Naive thymus-derived CD4-positive, alpha-beta T cell (primary cell): ENCODE data around the gene KLF17. TPM values are rescaled to one million over a fixed set of nuclear protein-coding genes. Genes with fewer than 3 reads are reported as not detected.

ENCODE experiments used
- ATAC-seq: fragments of 150-1000 bp; cut with Tn5 transposase; 2 replicates; pipeline ENCODE4 v1.10.0; 2021; ENCODE audit warnings: mild to moderate bottlenecking, moderate library complexity
- CTCF ChIA-PET: fragments of 350-600 bp; sonication (Branson Sonifier 250); formaldehyde crosslinking; loops from one replicate; lab custom pipeline; 2021; ENCODE audit warnings: antibody characterized with exemption; lab: Charles Lee
- POLR2A ChIA-PET: fragments of 350-600 bp; sonication (Branson Sonifier 250); formaldehyde crosslinking; loops from one replicate; lab custom pipeline; 2021; ENCODE audit warnings: antibody characterized with exemption, inconsistent platforms; lab: Charles Lee
- DNase-seq, 9 donors: peaks; one replicate each; pipeline versions ENCODE4 v3.0.0 to v3.0.0-alpha.2; 2020 to 2022; ENCODE audit warnings: mixed read lengths in 1 of 9
- H3K27ac ChIP-seq: one replicate; pipeline ENCODE4 v1.7.0; 2013; ENCODE audit warnings: mild to moderate bottlenecking, low read depth, low read length, moderate library complexity
- H3K27me3 ChIP-seq, 2 donors: one replicate each; pipeline ENCODE4 v1.7.0; 2013; ENCODE audit warnings: low read length in 2 of 2, mild to moderate bottlenecking in 2 of 2, moderate library complexity in 2 of 2; ENCODE audit not compliant: control insufficient read depth in 2 of 2, insufficient read depth in 2 of 2
- H3K36me3 ChIP-seq, 3 experiments: 1 replicate in 2 of 3; 2 replicates in 1 of 3; pipeline ENCODE4 v1.7.0; 2013; ENCODE audit warnings: low read length in 3 of 3, mild to moderate bottlenecking in 3 of 3, moderate library complexity in 1 of 3; ENCODE audit not compliant: insufficient read depth in 3 of 3, control insufficient read depth in 2 of 3
- H3K4me1 ChIP-seq, 2 donors: one replicate each; pipeline ENCODE4 v1.7.0; 2013; ENCODE audit warnings: low read length in 2 of 2, mild to moderate bottlenecking in 2 of 2, moderate library complexity in 1 of 2; ENCODE audit not compliant: control insufficient read depth in 2 of 2, insufficient read depth in 2 of 2
- H3K4me3 ChIP-seq: 2 replicates; pipeline ENCODE4 v1.7.0; 2013; ENCODE audit warnings: mild to moderate bottlenecking, low read length
- H3K9me3 ChIP-seq, 3 experiments: 1 replicate in 2 of 3; 2 replicates in 1 of 3; pipeline ENCODE4 v1.7.0; 2013; ENCODE audit warnings: low read length in 3 of 3; ENCODE audit not compliant: control insufficient read depth in 2 of 3
- H3K27ac Mint-ChIP-seq, 9 donors: one replicate each; pipeline ENCODE4 v1.8.0; 2020 to 2022; ENCODE audit warnings: mixed read lengths in 9 of 9, mild to moderate bottlenecking in 8 of 9, moderate library complexity in 5 of 9, inconsistent platforms in 2 of 9
- H3K27me3 Mint-ChIP-seq, 5 donors: one replicate each; pipeline ENCODE4 v1.8.0; 2021 to 2022; ENCODE audit warnings: mixed read lengths in 5 of 5, mild to moderate bottlenecking in 1 of 5
- H3K36me3 Mint-ChIP-seq, 5 donors: one replicate each; pipeline ENCODE4 v1.8.0; 2020 to 2022; ENCODE audit warnings: mixed read lengths in 5 of 5, mild to moderate bottlenecking in 3 of 5, inconsistent platforms in 1 of 5
- H3K4me1 Mint-ChIP-seq, 7 donors: one replicate each; pipeline ENCODE4 v1.8.0; 2020 to 2022; ENCODE audit warnings: mixed read lengths in 7 of 7, mild to moderate bottlenecking in 3 of 7, inconsistent platforms in 1 of 7
- H3K4me3 Mint-ChIP-seq, 10 donors: one replicate each; pipeline ENCODE4 v1.8.0; 2020 to 2022; ENCODE audit warnings: mild to moderate bottlenecking in 10 of 10, mixed read lengths in 10 of 10, moderate library complexity in 6 of 10, inconsistent platforms in 2 of 10
- H3K9me3 Mint-ChIP-seq, 11 donors: one replicate each; pipeline ENCODE4 v1.8.0; 2020 to 2022; ENCODE audit warnings: mixed read lengths in 11 of 11, mild to moderate bottlenecking in 4 of 11, inconsistent platforms in 1 of 11, moderate library complexity in 1 of 11
- intact Hi-C, 2 donors: fragments of 100-400 bp; cut with micrococcal nuclease; formaldehyde crosslinking; loops; one replicate each; pipeline ENCODE4 v1.15.1; 2023
- polyA plus RNA-seq, 2 donors: library from polyadenylated mRNA; unstranded; fragments of 300-500 nt; fragmentation: Illumina TruSeq; gene quantifications; one replicate each; pipeline ENCODE4 v1.2.3, GENCODE V29; 2021
- total RNA-seq, 6 experiments: library from RNA in 5 of 6; stranded (reverse) in 5 of 6; gene quantifications; 1 replicate in 5 of 6; 2 replicates in 1 of 6; pipeline ENCODE4 v1.2.3 and lab custom pipeline; 2021 to 2026

The KLF17 gene
- total and polyA plus RNA-seq, 7 experiments from 2014 or later = not detected

- no peaks in the 10 kb centered on the region for H3K4me1 ChIP-seq
- no peaks in the 10 kb centered on the region for H3K36me3 ChIP-seq
- intact Hi-C loops = no loop called here
- DNase-seq (no peak), ATAC-seq (no peak)
- no peaks in the 10 kb centered on the region for H3K4me1 Mint-ChIP-seq
- no peak overlapping the region for H3K4me3 ChIP-seq
- H3K4me3 Mint-ChIP-seq = no peak overlapping the region
- H3K27me3 Mint-ChIP-seq = peaks cover 4 to 24% (median 20%) of the 10 kb centered on the region in 5 donors
- ChIA-PET CTCF (no interaction called here), POLR2A (no interaction called here)
- H3K9me3 ChIP-seq = peaks cover 0 to 17% (median 0%) of the 10 kb centered on the region in 3 experiments
- H3K9me3 Mint-ChIP-seq = peaks cover 8 to 37% (median 22%) of the 10 kb centered on the region in 11 donors
- peaks cover 0 to 7% (median 4%) of the 10 kb centered on the region in 5 donors for H3K36me3 Mint-ChIP-seq
- H3K27ac ChIP-seq = no peak overlapping the region
- no peaks in the 10 kb centered on the region for H3K27me3 ChIP-seq
- H3K27ac Mint-ChIP-seq = no peak overlapping the region
Measured at GRCh38 chr1:44147582-44147981, 29.0 kb downstream of the KLF17 start.

- no peak overlapping the region for H3K4me3 Mint-ChIP-seq
- ChIA-PET POLR2A (no interaction called here), CTCF (no interaction called here)
- no peaks in the 10 kb centered on the region for H3K36me3 ChIP-seq
- no peak for ATAC-seq
- H3K27ac Mint-ChIP-seq = no peak overlapping the region
- no peak overlapping the region for H3K27ac ChIP-seq
- no peaks in the 10 kb centered on the region for H3K27me3 ChIP-seq
- no peaks in the 10 kb centered on the region for H3K36me3 Mint-ChIP-seq
- no peak overlapping the region for H3K4me3 ChIP-seq
- no peaks in the 10 kb centered on the region for H3K4me1 ChIP-seq
- H3K4me1 Mint-ChIP-seq = no peaks in the 10 kb centered on the region
- peaks cover 12 to 30% (median 22%) of the 10 kb centered on the region in 5 donors for H3K27me3 Mint-ChIP-seq
- peaks cover 0 to 11% (median 4%) of the 10 kb centered on the region in 11 donors for H3K9me3 Mint-ChIP-seq
- no peak for DNase-seq
- intact Hi-C loops = no loop called here
- no peaks in the 10 kb centered on the region for H3K9me3 ChIP-seq
Measured at GRCh38 chr1:44151332-44151731, 32.7 kb downstream of the KLF17 start.

GRCh38 chr1:44151808-44152207 is 33.2 kb downstream of the KLF17 start:
- no peak for DNase-seq
- intact Hi-C loops = no loop called here
- Mint-ChIP-seq H3K4me3 (no peak overlapping the region), H3K4me1 (no peaks in the 10 kb centered on the region), H3K36me3 (no peaks in the 10 kb centered on the region), H3K9me3 (peaks cover 0 to 6% (median 2%) of the 10 kb centered on the region in 11 donors), H3K27me3 (peaks cover 12 to 30% (median 22%) of the 10 kb centered on the region in 5 donors), H3K27ac (no peak overlapping the region)
- CTCF ChIA-PET = no interaction called here
- Histone ChIP-seq H3K36me3 (no peaks in the 10 kb centered on the region), H3K9me3 (no peaks in the 10 kb centered on the region), H3K4me3 (no peak overlapping the region), H3K27me3 (no peaks in the 10 kb centered on the region), H3K27ac (no peak overlapping the region), H3K4me1 (no peaks in the 10 kb centered on the region)
- ATAC-seq = no peak
- POLR2A ChIA-PET = no interaction called here

- Histone ChIP-seq H3K36me3 (no peaks in the 10 kb centered on the region), H3K27me3 (no peaks in the 10 kb centered on the region), H3K9me3 (no peaks in the 10 kb centered on the region), H3K4me1 (no peaks in the 10 kb centered on the region), H3K27ac (no peak overlapping the region), H3K4me3 (no peak overlapping the region)
- Mint-ChIP-seq H3K4me1 (no peaks in the 10 kb centered on the region), H3K27me3 (peaks cover 12 to 30% (median 22%) of the 10 kb centered on the region in 5 donors), H3K27ac (no peak overlapping the region), H3K9me3 (peaks cover 0 to 3% (median 0%) of the 10 kb centered on the region in 11 donors), H3K4me3 (no peak overlapping the region), H3K36me3 (no peaks in the 10 kb centered on the region)
- ChIA-PET POLR2A (interaction anchor here (0.5 kb wide), 1 partner anchor 9 kb away, joined by 3 read pairs; no protein-coding TSS in a partner anchor), CTCF (no interaction called here)
- ATAC-seq (no peak), DNase-seq (no peak)
- intact Hi-C loops = no loop called here
Measured at GRCh38 chr1:44152692-44153091, 34.1 kb downstream of the KLF17 start.

GRCh38 chr1:44154049-44154448 is 35.4 kb downstream of the KLF17 start:
- POLR2A ChIA-PET = no interaction called here
- peaks cover 12 to 26% (median 18%) of the 10 kb centered on the region in 5 donors for H3K27me3 Mint-ChIP-seq
- Histone ChIP-seq H3K36me3 (no peaks in the 10 kb centered on the region), H3K27ac (no peak overlapping the region), H3K27me3 (no peaks in the 10 kb centered on the region), H3K4me1 (no peaks in the 10 kb centered on the region), H3K9me3 (no peaks in the 10 kb centered on the region), H3K4me3 (no peak overlapping the region)
- ATAC-seq (no peak), DNase-seq (no peak)
- H3K36me3 Mint-ChIP-seq = no peaks in the 10 kb centered on the region
- no peak overlapping the region for H3K4me3 Mint-ChIP-seq
- no peak overlapping the region for H3K27ac Mint-ChIP-seq
- no peaks in the 10 kb centered on the region for H3K9me3 Mint-ChIP-seq
- intact Hi-C loops = no loop called here
- no peaks in the 10 kb centered on the region for H3K4me1 Mint-ChIP-seq
- CTCF ChIA-PET = no interaction called here

GRCh38 chr1:44157903-44158302 is 39.3 kb downstream of the KLF17 start:
- no peak overlapping the region for H3K4me3 ChIP-seq

GRCh38 chr1:44158871-44159270 is 40.2 kb downstream of the KLF17 start:
- no peak for ATAC-seq

More at GRCh38 chr1:44157903-44158302, 39.3 kb downstream of the KLF17 start:
- Mint-ChIP-seq H3K27ac (no peak overlapping the region), H3K36me3 (no peaks in the 10 kb centered on the region), H3K4me1 (no peaks in the 10 kb centered on the region), H3K4me3 (no peak overlapping the region), H3K27me3 (peaks cover 0 to 6% (median 5%) of the 10 kb centered on the region in 5 donors), H3K9me3 (peaks cover 0 to 9% (median 0%) of the 10 kb centered on the region in 11 donors)
- H3K9me3 ChIP-seq = no peaks in the 10 kb centered on the region
- ChIA-PET CTCF (no interaction called here), POLR2A (no interaction called here)
- H3K4me1 ChIP-seq = no peaks in the 10 kb centered on the region
- ATAC-seq = no peak
- DNase-seq = no peak
- H3K27me3 ChIP-seq = no peaks in the 10 kb centered on the region
- H3K27ac ChIP-seq = no peak overlapping the region
- intact Hi-C loops = no loop called here
- no peaks in the 10 kb centered on the region for H3K36me3 ChIP-seq

More at GRCh38 chr1:44158871-44159270, 40.2 kb downstream of the KLF17 start:
- no peaks in the 10 kb centered on the region for H3K36me3 ChIP-seq
- no peaks in the 10 kb centered on the region for H3K27me3 ChIP-seq
- intact Hi-C loops = no loop called here
- no peak overlapping the region for H3K27ac ChIP-seq
- ChIA-PET CTCF (no interaction called here), POLR2A (no interaction called here)
- no peaks in the 10 kb centered on the region for H3K9me3 ChIP-seq
- H3K27me3 Mint-ChIP-seq = peaks cover 0 to 9% (median 0%) of the 10 kb centered on the region in 5 donors
- no peaks in the 10 kb centered on the region for H3K4me1 Mint-ChIP-seq
- no peaks in the 10 kb centered on the region for H3K36me3 Mint-ChIP-seq
- DNase-seq = no peak
- no peaks in the 10 kb centered on the region for H3K4me1 ChIP-seq
- H3K4me3 ChIP-seq = no peak overlapping the region
- no peak overlapping the region for H3K4me3 Mint-ChIP-seq
- H3K27ac Mint-ChIP-seq = no peak overlapping the region
- peaks cover 0 to 9% (median 0%) of the 10 kb centered on the region in 11 donors for H3K9me3 Mint-ChIP-seq
